ENCODE data around the gene TCF19. TPM values are rescaled to one million over a fixed set of nuclear protein-coding genes. Genes with fewer than 3 reads are reported as not detected.

The TCF19 gene
- total and polyA plus RNA-seq, 12 donors: 1.6 to 7.3 (median 2.7) TPM

DNA sequence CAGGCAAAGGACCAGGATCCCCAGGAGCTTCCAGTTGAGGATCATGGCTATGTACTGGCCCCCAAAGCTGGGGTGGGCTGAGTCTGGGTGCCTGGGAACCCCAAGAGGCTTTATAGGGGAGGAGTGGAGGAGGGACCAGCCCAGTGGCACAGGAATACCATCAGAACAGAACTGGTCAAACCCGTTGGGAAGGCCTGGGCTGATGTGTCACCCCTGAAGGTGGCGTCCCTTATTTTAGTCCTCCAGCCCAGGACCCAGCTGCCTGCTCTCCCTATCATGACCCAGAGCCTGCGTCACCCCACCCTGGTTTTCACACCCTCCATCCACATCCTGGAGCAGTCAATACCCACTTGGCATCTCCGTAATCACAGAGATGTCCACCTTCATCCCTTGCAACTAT lies 19.4 kb upstream of the TCF19 start, which contains the start of gene PSORS1C2:
TSS of gene PSORS1C2 (minus strand) at position 85 of the 400 bp plus-strand sequence. CDS start at position 45, 40 bp downstream.
- TF ChIP-seq, protein P1, sequence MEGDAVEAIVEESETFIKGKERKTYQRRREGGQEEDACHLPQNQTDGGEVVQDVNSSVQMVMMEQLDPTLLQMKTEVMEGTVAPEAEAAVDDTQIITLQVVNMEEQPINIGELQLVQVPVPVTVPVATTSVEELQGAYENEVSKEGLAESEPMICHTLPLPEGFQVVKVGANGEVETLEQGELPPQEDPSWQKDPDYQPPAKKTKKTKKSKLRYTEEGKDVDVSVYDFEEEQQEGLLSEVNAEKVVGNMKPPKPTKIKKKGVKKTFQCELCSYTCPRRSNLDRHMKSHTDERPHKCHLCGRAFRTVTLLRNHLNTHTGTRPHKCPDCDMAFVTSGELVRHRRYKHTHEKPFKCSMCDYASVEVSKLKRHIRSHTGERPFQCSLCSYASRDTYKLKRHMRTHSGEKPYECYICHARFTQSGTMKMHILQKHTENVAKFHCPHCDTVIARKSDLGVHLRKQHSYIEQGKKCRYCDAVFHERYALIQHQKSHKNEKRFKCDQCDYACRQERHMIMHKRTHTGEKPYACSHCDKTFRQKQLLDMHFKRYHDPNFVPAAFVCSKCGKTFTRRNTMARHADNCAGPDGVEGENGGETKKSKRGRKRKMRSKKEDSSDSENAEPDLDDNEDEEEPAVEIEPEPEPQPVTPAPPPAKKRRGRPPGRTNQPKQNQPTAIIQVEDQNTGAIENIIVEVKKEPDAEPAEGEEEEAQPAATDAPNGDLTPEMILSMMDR (IDR thresholded peaks at IDR 0.05): no peak
- WGBS, 2 donors: 87 to 93% methylated on average over 4 of the region's 4 CpGs
- H3K4me3 ChIP-seq: peak within 1 kb of the TSS in 4 of 10 donors; percentile 31 to 44 (median 36)
- peaks cover 0 to 9% (median 0%) of the 10 kb centered on the region in 9 donors for H3K36me3 ChIP-seq
- DNase-seq: no peak
- H3K27ac ChIP-seq: peak within 1 kb of the TSS in 1 of 10 donors; percentile 3
- no peak for ATAC-seq
- peaks cover 14 to 43% (median 27%) of the 10 kb centered on the region in 9 donors for H3K4me1 ChIP-seq
- intact Hi-C loops (cut with DNase I): loop anchor here in 7 of 10 donors (2.0 to 10.0 kb wide), 5 partner anchors 48 to 228 kb away; partner anchors contain the start of gene HLA-C (in 2 of the 7)
- no peaks in the 10 kb centered on the region for H3K27me3 ChIP-seq
- no peaks in the 10 kb centered on the region for H3K9me3 ChIP-seq

DNA sequence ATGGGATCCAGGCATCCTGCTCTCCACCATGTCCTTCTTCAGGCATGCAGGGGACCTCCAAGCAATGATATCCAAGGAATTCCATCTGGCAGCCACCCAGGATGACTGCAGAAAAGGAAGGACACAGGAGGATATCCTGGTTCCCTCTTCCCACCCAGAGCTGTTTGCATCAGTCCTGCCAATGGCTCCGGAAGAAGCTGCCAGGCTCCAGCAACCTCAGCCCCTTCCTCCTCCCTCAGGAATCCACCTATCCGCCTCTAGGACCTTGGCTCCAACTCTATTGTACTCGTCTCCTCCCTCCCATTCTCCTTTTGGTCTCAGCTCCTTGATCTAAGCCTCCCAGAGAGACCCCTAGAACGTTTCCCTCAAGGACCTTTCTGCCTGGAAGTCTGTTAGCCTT lies 18.8 kb upstream of the TCF19 start:
- Histone ChIP-seq H3K27me3 (no peaks in the 10 kb centered on the region), H3K9me3 (no peaks in the 10 kb centered on the region), H3K4me1 (peaks cover 14 to 47% (median 28%) of the 10 kb centered on the region in 9 donors), H3K27ac (no peak overlapping the region), H3K4me3 (no peak overlapping the region), H3K36me3 (peaks cover 0 to 15% (median under 1%) of the 10 kb centered on the region in 9 donors)
- TF ChIP-seq, protein P1 (IDR thresholded peaks at IDR 0.05): no peak
- 11 to 13% methylated on average over 4 of the region's 4 CpGs for WGBS, 2 donors
- intact Hi-C loops (cut with DNase I): loop anchor here in 7 of 10 donors (2.0 to 10.0 kb wide), 5 partner anchors 47 to 228 kb away; partner anchors contain the start of gene HLA-C (in 2 of the 7)
- no peak for ATAC-seq
- DNase-seq: no peak

DNA sequence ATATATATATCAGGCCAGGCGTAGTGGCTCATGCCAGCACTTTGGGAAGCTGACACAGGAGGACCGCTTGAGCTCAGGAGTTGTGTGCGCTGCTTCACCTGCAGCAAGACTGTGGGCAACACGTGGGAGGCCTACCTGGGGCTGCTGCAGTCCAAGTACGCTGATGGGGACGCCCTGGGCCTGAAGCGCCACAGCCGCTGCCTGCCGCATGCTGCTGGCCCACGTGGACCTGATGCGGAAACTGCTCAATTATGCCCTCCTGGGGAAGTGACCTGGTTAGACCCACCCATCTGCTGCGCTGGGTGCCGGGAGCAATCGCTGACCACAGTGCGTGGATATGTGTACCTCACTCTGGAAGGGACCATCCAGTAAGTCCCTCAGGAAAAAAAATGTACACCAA lies 17.7 kb upstream of the TCF19 start:
- DNase-seq (no peak), ATAC-seq (no peak)
- TF ChIP-seq, protein P1 (IDR thresholded peaks at IDR 0.05): no peak
- intact Hi-C loops (cut with DNase I): loop anchor here in 1 of 10 donors (5.0 kb wide), 1 partner anchor 37 kb away; no protein-coding TSS in a partner anchor
- WGBS, 2 donors: 85% methylated on average over 15 of the region's 15 CpGs
- H3K36me3 ChIP-seq: peaks cover 0 to 21% (median 5%) of the 10 kb centered on the region in 9 donors
- no peak overlapping the region for H3K27ac ChIP-seq
- H3K4me3 ChIP-seq: no peak overlapping the region
- no peaks in the 10 kb centered on the region for H3K9me3 ChIP-seq
- peaks cover 14 to 47% (median 28%) of the 10 kb centered on the region in 9 donors for H3K4me1 ChIP-seq
- H3K27me3 ChIP-seq: no peaks in the 10 kb centered on the region

DNA sequence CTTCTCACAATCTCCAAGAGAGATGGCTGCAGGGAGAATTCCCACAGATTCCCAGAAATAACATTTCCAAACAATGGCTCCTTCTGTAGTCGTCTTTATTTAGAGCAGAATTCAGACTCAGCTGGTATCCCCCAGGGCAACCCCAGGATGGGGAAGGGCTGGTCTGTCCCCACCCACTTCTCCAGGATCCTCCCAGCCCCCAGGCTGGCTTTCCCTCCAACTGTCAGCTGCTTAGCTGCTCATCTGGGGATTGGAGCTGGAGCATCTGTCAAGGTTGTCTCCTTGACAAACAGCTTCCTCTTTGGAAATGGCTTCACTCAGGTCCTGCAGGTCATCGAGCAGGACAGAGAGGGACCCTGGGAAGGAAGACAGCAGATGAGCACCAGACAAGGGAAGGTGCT lies 16.0 kb upstream of the TCF19 start:
- no peaks in the 10 kb centered on the region for H3K9me3 ChIP-seq
- peak in 1 of 2 donors; percentile 40 for DNase-seq
- H3K36me3 ChIP-seq: peaks cover 0 to 23% (median 5%) of the 10 kb centered on the region in 9 donors
- peaks cover 14 to 47% (median 28%) of the 10 kb centered on the region in 9 donors for H3K4me1 ChIP-seq
- TF ChIP-seq, protein P1 (IDR thresholded peaks at IDR 0.05): no peak
- 25 to 35% methylated on average over 2 of the region's 2 CpGs for WGBS, 2 donors
- peak overlapping the region in 7 of 10 donors; percentile 15 to 76 (median 65) for H3K27ac ChIP-seq
- intact Hi-C loops (cut with DNase I): loop anchor here in 2 of 10 donors (2.0 to 5.0 kb wide), 3 partner anchors 35 to 52 kb away; no protein-coding TSS in a partner anchor
- H3K27me3 ChIP-seq: no peaks in the 10 kb centered on the region
- peak; percentile 25 to 67 (median 40) for ATAC-seq
- no peak overlapping the region for H3K4me3 ChIP-seq
